WTC11 (cell line): ENCODE results near the gene MR1.

Experiments used
- ATF1 ChIP-seq: sonication (generic); formaldehyde crosslinking; IDR thresholded peaks from 2 replicates; pipeline ENCODE4 v1.8.1; 2023; ENCODE audit warnings: mild to moderate bottlenecking, moderate library complexity, missing genetic modification reagents
- CREB1 ChIP-seq: sonication (generic); formaldehyde crosslinking; IDR thresholded peaks from 2 replicates; pipeline ENCODE4 v1.8.0; 2023; ENCODE audit warnings: mild to moderate bottlenecking, missing genetic modification reagents
- CREM ChIP-seq: sonication (generic); formaldehyde crosslinking; IDR thresholded peaks from 2 replicates; pipeline ENCODE4 v1.8.1; 2022; ENCODE audit warnings: mild to moderate bottlenecking, missing genetic modification reagents, moderate library complexity
- FOXP1 ChIP-seq: sonication (generic); formaldehyde crosslinking; IDR thresholded peaks from 2 replicates; pipeline ENCODE4 v1.8.0; 2022; ENCODE audit warnings: missing genetic modification reagents, mild to moderate bottlenecking, moderate library complexity, borderline replicate concordance
- GABPB1 ChIP-seq: sonication (generic); formaldehyde crosslinking; IDR thresholded peaks from 2 replicates; pipeline ENCODE4 v1.8.1; 2023; ENCODE audit warnings: mild to moderate bottlenecking, missing genetic modification reagents
- IRF2 ChIP-seq: sonication (generic); formaldehyde crosslinking; IDR thresholded peaks from 2 replicates; pipeline ENCODE4 v1.8.0; 2022; ENCODE audit warnings: low read depth, missing genetic modification reagents, borderline replicate concordance
- NR3C1 ChIP-seq: sonication (generic); formaldehyde crosslinking; conservative IDR thresholded peaks from 2 replicates; pipeline ENCODE4 v1.8.1; 2023; ENCODE audit warnings: low read depth, mild to moderate bottlenecking, missing genetic modification reagents
- SP1 ChIP-seq: sonication (generic); formaldehyde crosslinking; conservative IDR thresholded peaks from 2 replicates; pipeline ENCODE4 v1.8.1; 2022; ENCODE audit warnings: missing genetic modification reagents
- TF ChIP-seq, protein P1 (sequence below): fragments of 200-600 bp; IDR thresholded peaks from 2 replicates; pipeline ENCODE4 v1.8.0; 2022; ENCODE audit warnings: antibody characterized with exemption
- TF ChIP-seq, protein P2 (sequence below): fragments of 250-450 bp; sonication (Bioruptor Pico); IDR thresholded peaks from 2 replicates; pipeline ENCODE4 v1.9.0; 2021; ENCODE audit warnings: moderate library complexity, mild to moderate bottlenecking, inconsistent platforms, borderline replicate concordance
- TF ChIP-seq, protein P3 (sequence below): sonication (generic); formaldehyde crosslinking; IDR thresholded peaks from 2 replicates; pipeline ENCODE4 v1.8.0; 2022; ENCODE audit warnings: mild to moderate bottlenecking, missing genetic modification reagents
- TF ChIP-seq, protein P4 (sequence below): sonication (generic); formaldehyde crosslinking; IDR thresholded peaks from 2 replicates; pipeline ENCODE4 v1.8.0; 2023; ENCODE audit warnings: missing genetic modification reagents, mild to moderate bottlenecking, borderline replicate concordance
- TF ChIP-seq, protein P5 (sequence below): sonication (generic); formaldehyde crosslinking; IDR thresholded peaks from 2 replicates; pipeline ENCODE4 v1.8.1; 2023; ENCODE audit warnings: mild to moderate bottlenecking, missing genetic modification reagents, moderate library complexity

DNA sequence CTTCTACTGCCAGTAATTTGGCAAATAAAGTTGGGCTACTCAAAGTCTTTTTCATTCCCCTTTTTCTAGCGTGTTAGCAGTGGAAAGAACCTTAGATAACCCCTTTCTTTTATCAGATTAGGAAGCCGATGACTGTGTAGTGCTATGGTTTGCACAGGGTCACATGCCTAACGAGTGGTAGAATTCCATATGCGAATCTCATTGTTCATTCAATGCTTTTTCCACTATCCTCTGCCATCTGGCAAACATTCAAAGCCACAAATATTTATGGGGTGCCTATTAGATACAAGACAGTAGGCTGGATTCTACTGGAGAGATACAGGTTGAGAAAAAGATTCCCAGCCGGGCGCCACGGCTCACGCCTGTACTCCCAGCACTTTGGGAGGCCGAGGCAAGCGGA lies 39.9 kb downstream of the MR1 start:
- TF ChIP-seq, protein P1, sequence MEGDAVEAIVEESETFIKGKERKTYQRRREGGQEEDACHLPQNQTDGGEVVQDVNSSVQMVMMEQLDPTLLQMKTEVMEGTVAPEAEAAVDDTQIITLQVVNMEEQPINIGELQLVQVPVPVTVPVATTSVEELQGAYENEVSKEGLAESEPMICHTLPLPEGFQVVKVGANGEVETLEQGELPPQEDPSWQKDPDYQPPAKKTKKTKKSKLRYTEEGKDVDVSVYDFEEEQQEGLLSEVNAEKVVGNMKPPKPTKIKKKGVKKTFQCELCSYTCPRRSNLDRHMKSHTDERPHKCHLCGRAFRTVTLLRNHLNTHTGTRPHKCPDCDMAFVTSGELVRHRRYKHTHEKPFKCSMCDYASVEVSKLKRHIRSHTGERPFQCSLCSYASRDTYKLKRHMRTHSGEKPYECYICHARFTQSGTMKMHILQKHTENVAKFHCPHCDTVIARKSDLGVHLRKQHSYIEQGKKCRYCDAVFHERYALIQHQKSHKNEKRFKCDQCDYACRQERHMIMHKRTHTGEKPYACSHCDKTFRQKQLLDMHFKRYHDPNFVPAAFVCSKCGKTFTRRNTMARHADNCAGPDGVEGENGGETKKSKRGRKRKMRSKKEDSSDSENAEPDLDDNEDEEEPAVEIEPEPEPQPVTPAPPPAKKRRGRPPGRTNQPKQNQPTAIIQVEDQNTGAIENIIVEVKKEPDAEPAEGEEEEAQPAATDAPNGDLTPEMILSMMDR = no peak
- TF ChIP-seq SP1 (CRISPR knock-in tag) (no peak), ATF1 (CRISPR knock-in tag) (no peak), NR3C1 (CRISPR knock-in tag) (no peak), GABPB1 (CRISPR knock-in tag) (no peak), CREB1 (CRISPR knock-in tag) (no peak), IRF2 (CRISPR knock-in tag) (no peak), FOXP1 (CRISPR knock-in tag) (no peak), CREM (CRISPR knock-in tag) (no peak)
- TF ChIP-seq, protein P2, sequence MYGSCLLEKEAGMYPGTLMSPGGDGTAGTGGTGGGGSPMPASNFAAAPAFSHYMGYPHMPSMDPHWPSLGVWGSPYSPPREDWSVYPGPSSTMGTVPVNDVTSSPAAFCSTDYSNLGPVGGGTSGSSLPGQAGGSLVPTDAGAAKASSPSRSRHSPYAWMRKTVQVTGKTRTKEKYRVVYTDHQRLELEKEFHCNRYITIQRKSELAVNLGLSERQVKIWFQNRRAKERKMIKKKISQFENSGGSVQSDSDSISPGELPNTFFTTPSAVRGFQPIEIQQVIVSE = no peak
- TF ChIP-seq, protein P3, sequence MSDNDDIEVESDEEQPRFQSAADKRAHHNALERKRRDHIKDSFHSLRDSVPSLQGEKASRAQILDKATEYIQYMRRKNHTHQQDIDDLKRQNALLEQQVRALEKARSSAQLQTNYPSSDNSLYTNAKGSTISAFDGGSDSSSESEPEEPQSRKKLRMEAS (CRISPR knock-in tag) = no peak
- TF ChIP-seq, protein P4, sequence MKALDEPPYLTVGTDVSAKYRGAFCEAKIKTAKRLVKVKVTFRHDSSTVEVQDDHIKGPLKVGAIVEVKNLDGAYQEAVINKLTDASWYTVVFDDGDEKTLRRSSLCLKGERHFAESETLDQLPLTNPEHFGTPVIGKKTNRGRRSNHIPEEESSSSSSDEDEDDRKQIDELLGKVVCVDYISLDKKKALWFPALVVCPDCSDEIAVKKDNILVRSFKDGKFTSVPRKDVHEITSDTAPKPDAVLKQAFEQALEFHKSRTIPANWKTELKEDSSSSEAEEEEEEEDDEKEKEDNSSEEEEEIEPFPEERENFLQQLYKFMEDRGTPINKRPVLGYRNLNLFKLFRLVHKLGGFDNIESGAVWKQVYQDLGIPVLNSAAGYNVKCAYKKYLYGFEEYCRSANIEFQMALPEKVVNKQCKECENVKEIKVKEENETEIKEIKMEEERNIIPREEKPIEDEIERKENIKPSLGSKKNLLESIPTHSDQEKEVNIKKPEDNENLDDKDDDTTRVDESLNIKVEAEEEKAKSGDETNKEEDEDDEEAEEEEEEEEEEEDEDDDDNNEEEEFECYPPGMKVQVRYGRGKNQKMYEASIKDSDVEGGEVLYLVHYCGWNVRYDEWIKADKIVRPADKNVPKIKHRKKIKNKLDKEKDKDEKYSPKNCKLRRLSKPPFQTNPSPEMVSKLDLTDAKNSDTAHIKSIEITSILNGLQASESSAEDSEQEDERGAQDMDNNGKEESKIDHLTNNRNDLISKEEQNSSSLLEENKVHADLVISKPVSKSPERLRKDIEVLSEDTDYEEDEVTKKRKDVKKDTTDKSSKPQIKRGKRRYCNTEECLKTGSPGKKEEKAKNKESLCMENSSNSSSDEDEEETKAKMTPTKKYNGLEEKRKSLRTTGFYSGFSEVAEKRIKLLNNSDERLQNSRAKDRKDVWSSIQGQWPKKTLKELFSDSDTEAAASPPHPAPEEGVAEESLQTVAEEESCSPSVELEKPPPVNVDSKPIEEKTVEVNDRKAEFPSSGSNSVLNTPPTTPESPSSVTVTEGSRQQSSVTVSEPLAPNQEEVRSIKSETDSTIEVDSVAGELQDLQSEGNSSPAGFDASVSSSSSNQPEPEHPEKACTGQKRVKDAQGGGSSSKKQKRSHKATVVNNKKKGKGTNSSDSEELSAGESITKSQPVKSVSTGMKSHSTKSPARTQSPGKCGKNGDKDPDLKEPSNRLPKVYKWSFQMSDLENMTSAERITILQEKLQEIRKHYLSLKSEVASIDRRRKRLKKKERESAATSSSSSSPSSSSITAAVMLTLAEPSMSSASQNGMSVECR (CRISPR knock-in tag) = no peak
- TF ChIP-seq, protein P5, sequence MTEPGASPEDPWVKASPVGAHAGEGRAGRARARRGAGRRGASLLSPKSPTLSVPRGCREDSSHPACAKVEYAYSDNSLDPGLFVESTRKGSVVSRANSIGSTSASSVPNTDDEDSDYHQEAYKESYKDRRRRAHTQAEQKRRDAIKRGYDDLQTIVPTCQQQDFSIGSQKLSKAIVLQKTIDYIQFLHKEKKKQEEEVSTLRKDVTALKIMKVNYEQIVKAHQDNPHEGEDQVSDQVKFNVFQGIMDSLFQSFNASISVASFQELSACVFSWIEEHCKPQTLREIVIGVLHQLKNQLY = no peak
